DOHH2 (cell line): ENCODE measurements around the gene ZNF468.
"Not testable (repeated sequence)": the region's sequence is repeated elsewhere in the genome, so short reads cannot be mapped to it uniquely, and the experiment has no call there.

Source experiments
- CTCF ChIP-seq: fragments of 200-600 bp; sonication (generic); IDR thresholded peaks from one replicate; pipeline ENCODE4 v1.5.1; 2014; ENCODE audit warnings: antibody characterized with exemption, mild to moderate bottlenecking, low read depth, low read length; ENCODE audit not compliant: poor library complexity, severe bottlenecking
- EZH2phosphoT487 ChIP-seq: fragments of 200-600 bp; sonication (generic); IDR thresholded peaks from 2 replicates; pipeline ENCODE4 v1.6.1; 2017; ENCODE audit warnings: borderline replicate concordance, mild to moderate bottlenecking, antibody characterized with exemption, low read length, moderate library complexity, mixed read lengths

GRCh38 chr19:52820472-52821203 lies 36.8 kb downstream of the ZNF468 start:
- not testable (repeated sequence) for TF ChIP-seq CTCF, EZH2phosphoT487
